A549 (cell line): ENCODE results near the gene UCP3. TPM values are rescaled to one million over a fixed set of nuclear protein-coding genes. Genes with fewer than 3 reads are reported as not detected.

Experiments
- ATAC-seq, 2 experiments: fragments of 200-7000 bp in 1 of 2; fragments of >200 bp in 1 of 2; cut with Nextera tagmentation in 1 of 2; cut with Tn5 transposase in 1 of 2; 3 replicates each; pipeline versions ENCODE4 v1.8.0 to v1.9.1; 2018 to 2020; ENCODE audit warnings: mild to moderate bottlenecking in 1 of 2, moderate library complexity in 1 of 2
- CTCF ChIA-PET: fragments of 300-600 bp; sonication (Branson Sonifier 250); formaldehyde crosslinking; extraction: SDS; loops from one replicate; lab custom pipeline; 2021; ENCODE audit warnings: antibody characterized with exemption, inconsistent platforms; lab: Yijun Ruan, JAX
- POLR2A ChIA-PET: fragments of 350-600 bp; formaldehyde crosslinking; extraction: SDS; loops from one replicate; lab custom pipeline; 2021; ENCODE audit warnings: antibody characterized with exemption, inconsistent platforms; lab: Yijun Ruan, JAX
- DNase-seq, 2 experiments: peaks; one replicate each; pipeline versions ENCODE4 v3.0.0 to v3.0.0-alpha.2; 2011 to 2016; ENCODE audit warnings: low read depth in 1 of 2, low spot score in 1 of 2
- FAIRE-seq: peaks from 2 replicates; lab custom pipeline; 2011; peaks lifted over from hg19 to GRCh38; lab: Jason Lieb, UNC
- H3K27ac ChIP-seq, 2 experiments: fragments of >200 bp; sonication (Bioruptor Twin); formaldehyde crosslinking; 3 replicates each; pipeline ENCODE4 v1.5.1; 2016 to 2017
- H3K4me1 ChIP-seq: fragments of >200 bp; sonication (Bioruptor Twin); formaldehyde crosslinking; 3 replicates; pipeline ENCODE4 v1.6.1; 2016
- H3K4me2 ChIP-seq: fragments of >200 bp; sonication (Bioruptor Twin); formaldehyde crosslinking; 3 replicates; pipeline ENCODE4 v1.6.1; 2016
- H3K4me3 ChIP-seq: fragments of >200 bp; sonication (Bioruptor Twin); formaldehyde crosslinking; 3 replicates; pipeline ENCODE4 v1.5.1; 2016
- H3K9me3 ChIP-seq: fragments of >200 bp; sonication (Bioruptor Twin); formaldehyde crosslinking; 3 replicates; pipeline ENCODE4 v1.6.1; 2016
- ATOH8 ChIP-seq: fragments of 250-450 bp; sonication (Bioruptor Pico); IDR thresholded peaks from 2 replicates; pipeline ENCODE4 v1.5.0; 2020; ENCODE audit warnings: low read depth, mild to moderate bottlenecking, moderate library complexity
- CHD4 ChIP-seq: fragments of 200-600 bp; sonication (generic); IDR thresholded peaks from 2 replicates; pipeline ENCODE4 v1.6.1; 2016; ENCODE audit warnings: antibody characterized with exemption, mild to moderate bottlenecking, borderline replicate concordance
- EHF ChIP-seq: fragments of 250-450 bp; sonication (Bioruptor Pico); IDR thresholded peaks from 2 replicates; pipeline ENCODE4 v1.5.0; 2020; ENCODE audit warnings: mild to moderate bottlenecking
- EP300 ChIP-seq, 2 experiments: fragments of >200 bp; sonication (Bioruptor Twin); formaldehyde crosslinking; IDR thresholded peaks; 2 replicates in 1 of 2; 3 replicates in 1 of 2; pipeline ENCODE4 v1.6.1; 2016 to 2017
- FOSB ChIP-seq: fragments of 250-450 bp; sonication (Bioruptor Pico); IDR thresholded peaks from 2 replicates; pipeline ENCODE4 v1.5.0; 2020; ENCODE audit warnings: mild to moderate bottlenecking, moderate library complexity
- FOXS1 ChIP-seq: fragments of 250-450 bp; sonication (Bioruptor Pico); IDR thresholded peaks from 2 replicates; pipeline ENCODE4 v1.5.0; 2020; ENCODE audit warnings: mild to moderate bottlenecking, moderate library complexity
- GATA3 ChIP-seq: IDR thresholded peaks from 2 replicates; pipeline ENCODE4 v1.6.1; 2012; ENCODE audit warnings: borderline replicate concordance
- HDAC2 ChIP-seq: fragments of 200-600 bp; sonication (generic); IDR thresholded peaks from 2 replicates; pipeline ENCODE4 v1.6.1; 2016
- HEYL ChIP-seq: fragments of 250-450 bp; sonication (Bioruptor Pico); IDR thresholded peaks from 2 replicates; pipeline ENCODE4 v1.8.0; 2021; ENCODE audit warnings: mild to moderate bottlenecking, moderate library complexity
- HMGXB4 ChIP-seq: fragments of 250-450 bp; sonication (Bioruptor Pico); IDR thresholded peaks from 2 replicates; pipeline ENCODE4 v1.5.0; 2021; ENCODE audit warnings: mild to moderate bottlenecking, moderate library complexity, borderline replicate concordance
- HOXB13 ChIP-seq: fragments of 250-450 bp; sonication (Bioruptor Pico); IDR thresholded peaks from 2 replicates; pipeline ENCODE4 v1.5.0; 2020; ENCODE audit warnings: low read depth, mild to moderate bottlenecking, moderate library complexity
- HOXB5 ChIP-seq: fragments of 250-450 bp; sonication (Bioruptor Pico); IDR thresholded peaks from 2 replicates; pipeline ENCODE4 v1.5.0; 2020; ENCODE audit warnings: mild to moderate bottlenecking, moderate library complexity
- JUNB ChIP-seq: fragments of >200 bp; sonication (Bioruptor Twin); formaldehyde crosslinking; IDR thresholded peaks from 2 replicates; pipeline ENCODE4 v1.6.1; 2016
- KDM5A ChIP-seq: fragments of 200-600 bp; sonication (generic); IDR thresholded peaks from 2 replicates; pipeline ENCODE4 v1.6.1; 2016; ENCODE audit warnings: antibody characterized with exemption, mild to moderate bottlenecking
- PBX3 ChIP-seq: IDR thresholded peaks from 2 replicates; pipeline ENCODE4 v1.6.1; 2012
- RAD21 ChIP-seq, 2 experiments: fragments of >200 bp in 1 of 2; sonication (Bioruptor Twin) in 1 of 2; formaldehyde crosslinking in 1 of 2; IDR thresholded peaks in 1 of 2; conservative IDR thresholded peaks in 1 of 2; 2 replicates in 1 of 2; 3 replicates in 1 of 2; pipeline ENCODE4 v1.6.1; 2012 to 2018; ENCODE audit warnings: inconsistent platforms in 1 of 2
- REST ChIP-seq: fragments of 200-600 bp; sonication (generic); IDR thresholded peaks from 2 replicates; pipeline ENCODE4 v1.6.1; 2016; ENCODE audit warnings: antibody characterized with exemption, mild to moderate bottlenecking, moderate library complexity
- TFCP2L1 ChIP-seq: fragments of 250-450 bp; sonication (Bioruptor Pico); IDR thresholded peaks from 2 replicates; pipeline ENCODE4 v1.5.0; 2021; ENCODE audit warnings: mild to moderate bottlenecking
- ZNF302 ChIP-seq: fragments of 250-450 bp; sonication (Bioruptor Pico); IDR thresholded peaks from 2 replicates; pipeline ENCODE4 v1.9.0; 2021; ENCODE audit warnings: inconsistent platforms, mild to moderate bottlenecking, moderate library complexity
- ZSCAN20 ChIP-seq: fragments of 250-450 bp; sonication (Bioruptor Pico); IDR thresholded peaks from 2 replicates; pipeline ENCODE4 v1.8.0; 2022; ENCODE audit warnings: mild to moderate bottlenecking, moderate library complexity
- WGBS: methylation state at CpG from one replicate; pipeline ENCODE4 v1.1.6; 2017; ENCODE audit errors: missing lambda C conversion rate; 5-methylcytosine and 5-hydroxymethylcytosine counted together
- polyA plus RNA-seq, 4 experiments: library from polyadenylated mRNA; depleted of rRNA in 3 of 4; stranded (reverse); fragments of >200 nt; fragmentation: RNase III in 1 of 4; extraction: RNeasy Plus Mini Kit Qiagen cat#74134 plus additional on column Dnase treatment in 1 of 4; gene quantifications; 2 replicates in 3 of 4; 3 replicates in 1 of 4; pipeline ENCODE4 v1.2.3, GENCODE V29; 2011 to 2017

The UCP3 gene
- polyA plus RNA-seq, 2 of the 4 experiments (the other 2 are of a cell fraction), result 1.3 to 1.5 TPM

- FAIRE-seq (no peak), ATAC-seq (no peak), DNase-seq (no peak)
- Histone ChIP-seq H3K4me2 (no peak overlapping the region), H3K4me1 (peaks cover 6% of the 10 kb centered on the region; the same call in 2 of the 3 replicates), H3K27ac (no peak overlapping the region), H3K9me3 (no peaks in the 10 kb centered on the region), H3K4me3 (no peak overlapping the region)
- POLR2A ChIA-PET, result interaction anchor here (2.2 kb wide), 1 partner anchor 10 kb away, joined by 10 read pairs; the partner anchor contains the start of gene UCP2
- WGBS, result 87% methylated on average over 11 of the region's 11 CpGs
- TF ChIP-seq HOXB13 (CRISPR knock-in tag) (no peak), FOXS1 (CRISPR knock-in tag) (no peak), HEYL (no peak), CHD4 (no peak), REST (no peak), HMGXB4 (CRISPR knock-in tag) (no peak), HDAC2 (no peak), ZSCAN20 (CRISPR knock-in tag) (no peak), GATA3 (no peak), EP300 (IDR thresholded peaks at IDR 0.05) (no peak), TFCP2L1 (CRISPR knock-in tag) (no peak), PBX3 (no peak)
- CTCF ChIA-PET, result interaction anchor here (0.5 to 1.9 kb wide), 4 partner anchors 9 to 845 kb away, joined by 3 to 14 read pairs (median 3); no protein-coding TSS in a partner anchor
These were observed 36.0 kb downstream of the UCP3 start for GRCh38 chr11:73972620-73973449.

GRCh38 chr11:73972187-73972586, 36.7 kb downstream of the UCP3 start:
- H3K27ac ChIP-seq, result no peak overlapping the region
- POLR2A ChIA-PET, result interaction anchor here (2.2 kb wide), 1 partner anchor 11 kb away, joined by 10 read pairs; the partner anchor contains the start of gene UCP2
- CTCF ChIA-PET, result interaction anchor here (1.0 to 1.9 kb wide), 2 partner anchors 9 to 283 kb away, joined by 3 to 14 read pairs; no protein-coding TSS in a partner anchor
- 71% methylated on average over 1 of the region's 1 CpG for WGBS
- H3K9me3 ChIP-seq, result no peaks in the 10 kb centered on the region
- DNase-seq (no peak), FAIRE-seq (no peak), ATAC-seq (no peak)
- H3K4me1 ChIP-seq, result peaks cover 6% of the 10 kb centered on the region; the same call in 2 of the 3 replicates
- H3K4me2 ChIP-seq, result no peak overlapping the region
- H3K4me3 ChIP-seq, result no peak overlapping the region
- TF ChIP-seq JUNB (no peak), ATOH8 (CRISPR knock-in tag) (no peak), PBX3 (no peak), HDAC2 (no peak), RAD21 (conservative IDR thresholded peaks at IDR 0.05 in 1 of 2, IDR thresholded peaks at IDR 0.05 in 1 of 2) (no peak), HMGXB4 (CRISPR knock-in tag) (no peak), EHF (no peak), HOXB5 (CRISPR knock-in tag) (no peak), KDM5A (no peak), ZNF302 (no peak), FOSB (no peak)
